Bronchial smooth muscle cell (primary cell): ENCODE data around the gene CCDC18. TPM values are rescaled to one million over a fixed set of nuclear protein-coding genes. Genes with fewer than 3 reads are reported as not detected.

Experiments
- total RNA-seq: library from RNA; depleted of rRNA; stranded (reverse); fragments of >200 nt; gene quantifications from 2 replicates; pipeline ENCODE4 v1.2.1, GENCODE V29; 2014

The CCDC18 gene, protein sequence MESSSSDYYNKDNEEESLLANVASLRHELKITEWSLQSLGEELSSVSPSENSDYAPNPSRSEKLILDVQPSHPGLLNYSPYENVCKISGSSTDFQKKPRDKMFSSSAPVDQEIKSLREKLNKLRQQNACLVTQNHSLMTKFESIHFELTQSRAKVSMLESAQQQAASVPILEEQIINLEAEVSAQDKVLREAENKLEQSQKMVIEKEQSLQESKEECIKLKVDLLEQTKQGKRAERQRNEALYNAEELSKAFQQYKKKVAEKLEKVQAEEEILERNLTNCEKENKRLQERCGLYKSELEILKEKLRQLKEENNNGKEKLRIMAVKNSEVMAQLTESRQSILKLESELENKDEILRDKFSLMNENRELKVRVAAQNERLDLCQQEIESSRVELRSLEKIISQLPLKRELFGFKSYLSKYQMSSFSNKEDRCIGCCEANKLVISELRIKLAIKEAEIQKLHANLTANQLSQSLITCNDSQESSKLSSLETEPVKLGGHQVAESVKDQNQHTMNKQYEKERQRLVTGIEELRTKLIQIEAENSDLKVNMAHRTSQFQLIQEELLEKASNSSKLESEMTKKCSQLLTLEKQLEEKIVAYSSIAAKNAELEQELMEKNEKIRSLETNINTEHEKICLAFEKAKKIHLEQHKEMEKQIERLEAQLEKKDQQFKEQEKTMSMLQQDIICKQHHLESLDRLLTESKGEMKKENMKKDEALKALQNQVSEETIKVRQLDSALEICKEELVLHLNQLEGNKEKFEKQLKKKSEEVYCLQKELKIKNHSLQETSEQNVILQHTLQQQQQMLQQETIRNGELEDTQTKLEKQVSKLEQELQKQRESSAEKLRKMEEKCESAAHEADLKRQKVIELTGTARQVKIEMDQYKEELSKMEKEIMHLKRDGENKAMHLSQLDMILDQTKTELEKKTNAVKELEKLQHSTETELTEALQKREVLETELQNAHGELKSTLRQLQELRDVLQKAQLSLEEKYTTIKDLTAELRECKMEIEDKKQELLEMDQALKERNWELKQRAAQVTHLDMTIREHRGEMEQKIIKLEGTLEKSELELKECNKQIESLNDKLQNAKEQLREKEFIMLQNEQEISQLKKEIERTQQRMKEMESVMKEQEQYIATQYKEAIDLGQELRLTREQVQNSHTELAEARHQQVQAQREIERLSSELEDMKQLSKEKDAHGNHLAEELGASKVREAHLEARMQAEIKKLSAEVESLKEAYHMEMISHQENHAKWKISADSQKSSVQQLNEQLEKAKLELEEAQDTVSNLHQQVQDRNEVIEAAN (N-terminal part only)
- 8.9 and 11.5 TPM in 2 replicates for total RNA-seq

DNA sequence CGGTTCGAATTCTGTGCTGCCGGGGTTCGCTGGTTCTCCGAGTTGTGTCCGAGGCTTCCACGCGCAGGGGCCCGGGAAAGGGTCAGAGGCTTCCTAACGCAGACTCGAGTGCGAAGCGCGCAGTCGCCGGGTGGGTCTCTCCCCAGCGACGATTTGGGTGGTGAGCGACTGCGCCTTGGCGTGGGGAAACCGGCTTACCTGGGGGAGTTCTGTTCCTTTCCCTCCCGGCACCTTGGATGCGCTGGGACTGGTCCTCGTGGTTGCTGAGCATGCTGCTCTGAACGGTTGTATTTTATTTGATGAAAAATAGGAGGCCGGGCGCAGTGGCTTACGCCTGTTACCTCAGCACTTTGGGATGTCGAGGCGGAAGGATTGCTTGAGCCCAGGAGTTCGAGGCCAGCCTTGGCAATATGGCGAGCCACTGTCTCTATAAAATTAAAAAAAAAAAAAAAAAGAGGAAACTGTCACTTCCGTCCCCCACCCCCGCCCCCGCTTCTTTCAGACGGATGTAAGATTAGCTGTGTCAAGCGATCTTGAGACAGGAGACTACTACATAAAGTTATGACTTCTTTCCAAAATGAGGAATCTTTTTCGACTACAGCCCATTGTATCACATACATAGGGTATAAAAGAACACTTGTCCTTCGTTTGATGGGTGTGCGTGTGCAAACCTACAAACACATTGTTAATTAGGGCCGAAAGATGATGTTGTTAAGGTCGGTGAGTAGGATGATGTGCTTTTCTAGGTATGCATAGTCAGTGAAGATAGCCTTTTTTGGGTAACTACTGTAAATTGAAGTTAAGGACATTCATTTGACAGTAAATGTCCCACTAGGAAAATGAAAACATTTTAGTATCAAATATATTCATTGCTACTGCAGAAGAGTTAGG, at the start of gene CCDC18:
CCDC18 (plus strand) TSS at position 2 of the 891 bp plus-strand sequence. CDS start 2,638 bp downstream, outside the sequence.

DNA sequence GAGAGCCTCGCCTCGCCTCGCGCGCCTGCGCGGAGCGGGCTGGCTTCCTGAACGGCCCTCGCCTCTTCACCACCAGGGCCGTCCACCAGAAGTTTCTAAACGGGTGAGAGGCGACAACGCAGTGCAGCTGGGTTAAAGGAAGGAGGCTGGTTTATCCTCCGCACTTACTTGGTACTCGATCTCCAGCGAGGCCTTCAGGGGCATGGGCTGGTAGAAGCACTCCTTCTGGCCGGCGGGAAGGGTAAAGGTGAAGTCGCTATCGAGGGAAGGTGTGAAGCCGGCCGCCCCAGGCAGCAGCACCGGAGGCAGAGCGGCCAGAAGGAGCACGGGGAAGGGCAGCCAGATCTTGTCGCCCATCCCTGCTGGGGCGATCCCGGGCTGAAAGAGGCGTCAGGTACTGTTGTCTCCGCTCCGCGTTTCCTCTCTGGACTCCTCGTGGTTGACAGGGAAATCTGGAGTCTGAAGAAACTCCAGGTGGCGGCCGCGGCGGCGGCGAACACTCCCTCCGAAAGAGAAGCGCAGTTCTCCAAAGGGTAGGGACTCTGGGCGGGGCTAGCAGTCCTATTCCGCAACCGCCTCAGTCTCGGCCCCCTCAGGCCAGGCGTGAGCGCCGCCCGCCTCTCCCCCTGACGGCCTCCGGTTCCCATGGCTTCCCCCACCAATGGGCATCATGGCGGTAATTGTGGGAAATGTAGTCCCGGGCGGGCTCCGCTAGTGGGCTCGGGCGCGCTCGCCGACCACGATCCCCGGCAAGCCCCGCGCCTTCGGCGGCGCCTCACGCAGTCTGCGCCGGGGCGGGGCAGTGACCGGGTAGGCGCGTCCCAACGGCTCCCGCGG, 420 bp upstream of the CCDC18 start, which contains the start of gene TMED5:
TMED5 (minus strand) TSS at position 528 of the 837 bp plus-strand sequence; CDS start at position 357, 171 bp downstream.

Other genes with a start within 250 kb of the CCDC18 start
- 5.0 and 7.3 TPM in 2 replicates for gene DIPK1A, start 219.3 kb upstream of the CCDC18 start, total RNA-seq
- gene MTF2, start 101.4 kb upstream of the CCDC18 start, total RNA-seq: 12.6 and 14.8 TPM in 2 replicates
- 45.9 and 47.0 TPM in 2 replicates for gene TMED5, start 311 bp upstream of the CCDC18 start, total RNA-seq
- gene DR1, start 165.2 kb downstream of the CCDC18 start, total RNA-seq: 13.6 and 15.3 TPM in 2 replicates